ENCODE measurements around the gene PHC3.

DNA sequence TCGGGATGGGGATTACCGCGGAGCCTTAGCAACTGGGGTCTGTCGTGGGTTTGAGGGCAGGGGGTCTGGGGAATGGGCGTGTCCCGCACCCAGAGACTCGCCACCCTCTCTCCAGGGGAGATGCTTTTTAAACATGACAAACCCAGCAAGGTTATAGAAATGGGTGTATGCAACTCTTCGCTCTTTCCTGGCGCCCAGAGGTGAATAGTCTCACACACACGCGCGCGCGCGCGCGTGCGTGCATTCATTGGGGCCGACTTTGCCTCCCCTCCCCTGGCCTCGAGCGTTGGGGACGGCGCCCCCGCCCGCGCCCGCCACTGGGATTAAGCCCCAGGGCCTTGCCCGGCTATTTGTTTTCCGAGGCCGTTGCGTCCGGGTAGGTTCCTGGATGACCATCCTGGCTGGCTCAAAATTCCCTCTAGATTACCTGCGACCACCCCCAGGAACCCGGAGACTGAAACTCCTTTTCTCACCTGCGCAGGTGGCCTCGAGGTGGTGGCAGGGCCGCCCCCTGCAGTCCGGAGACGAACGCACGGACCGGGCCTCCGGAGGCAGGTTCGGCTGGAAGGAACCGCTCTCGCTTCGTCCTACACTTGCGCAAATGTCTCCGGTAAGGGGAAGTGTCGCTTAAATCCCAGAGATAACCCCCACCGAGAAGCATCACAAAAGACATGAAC lies 143.0 kb downstream of the PHC3 start:
- TF ChIP-seq EP300 (IDR thresholded peaks at IDR 0.05; ENCODE audit: borderline replicate concordance) (no peak), TCF12 (IDR thresholded peaks at IDR 0.05; ENCODE audit: low read depth) (no peak), YY1 (IDR thresholded peaks at IDR 0.05; ENCODE audit: low read depth) (no peak), TAF1 (IDR thresholded peaks at IDR 0.05; ENCODE audit: low read depth) (no peak), RAD21 (IDR thresholded peaks at IDR 0.05; ENCODE audit: low read depth) (no peak), CEBPB (IDR thresholded peaks at IDR 0.05) (no peak), ZBTB7A (IDR thresholded peaks at IDR 0.05; ENCODE audit: low read depth) (peak; percentile 34; the same call in 1 of the 2 replicates), FOXM1 (IDR thresholded peaks at IDR 0.05; ENCODE audit: borderline replicate concordance, low read depth) (no peak), EGR1 (IDR thresholded peaks at IDR 0.05) (no peak)
- TF ChIP-seq, protein P1, sequence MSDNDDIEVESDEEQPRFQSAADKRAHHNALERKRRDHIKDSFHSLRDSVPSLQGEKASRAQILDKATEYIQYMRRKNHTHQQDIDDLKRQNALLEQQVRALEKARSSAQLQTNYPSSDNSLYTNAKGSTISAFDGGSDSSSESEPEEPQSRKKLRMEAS (IDR thresholded peaks at IDR 0.05), result no peak
- TF ChIP-seq, protein P2, sequence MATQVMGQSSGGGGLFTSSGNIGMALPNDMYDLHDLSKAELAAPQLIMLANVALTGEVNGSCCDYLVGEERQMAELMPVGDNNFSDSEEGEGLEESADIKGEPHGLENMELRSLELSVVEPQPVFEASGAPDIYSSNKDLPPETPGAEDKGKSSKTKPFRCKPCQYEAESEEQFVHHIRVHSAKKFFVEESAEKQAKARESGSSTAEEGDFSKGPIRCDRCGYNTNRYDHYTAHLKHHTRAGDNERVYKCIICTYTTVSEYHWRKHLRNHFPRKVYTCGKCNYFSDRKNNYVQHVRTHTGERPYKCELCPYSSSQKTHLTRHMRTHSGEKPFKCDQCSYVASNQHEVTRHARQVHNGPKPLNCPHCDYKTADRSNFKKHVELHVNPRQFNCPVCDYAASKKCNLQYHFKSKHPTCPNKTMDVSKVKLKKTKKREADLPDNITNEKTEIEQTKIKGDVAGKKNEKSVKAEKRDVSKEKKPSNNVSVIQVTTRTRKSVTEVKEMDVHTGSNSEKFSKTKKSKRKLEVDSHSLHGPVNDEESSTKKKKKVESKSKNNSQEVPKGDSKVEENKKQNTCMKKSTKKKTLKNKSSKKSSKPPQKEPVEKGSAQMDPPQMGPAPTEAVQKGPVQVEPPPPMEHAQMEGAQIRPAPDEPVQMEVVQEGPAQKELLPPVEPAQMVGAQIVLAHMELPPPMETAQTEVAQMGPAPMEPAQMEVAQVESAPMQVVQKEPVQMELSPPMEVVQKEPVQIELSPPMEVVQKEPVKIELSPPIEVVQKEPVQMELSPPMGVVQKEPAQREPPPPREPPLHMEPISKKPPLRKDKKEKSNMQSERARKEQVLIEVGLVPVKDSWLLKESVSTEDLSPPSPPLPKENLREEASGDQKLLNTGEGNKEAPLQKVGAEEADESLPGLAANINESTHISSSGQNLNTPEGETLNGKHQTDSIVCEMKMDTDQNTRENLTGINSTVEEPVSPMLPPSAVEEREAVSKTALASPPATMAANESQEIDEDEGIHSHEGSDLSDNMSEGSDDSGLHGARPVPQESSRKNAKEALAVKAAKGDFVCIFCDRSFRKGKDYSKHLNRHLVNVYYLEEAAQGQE (IDR thresholded peaks at IDR 0.05; ENCODE audit: low read depth), result no peak
- TF ChIP-seq, protein P3, sequence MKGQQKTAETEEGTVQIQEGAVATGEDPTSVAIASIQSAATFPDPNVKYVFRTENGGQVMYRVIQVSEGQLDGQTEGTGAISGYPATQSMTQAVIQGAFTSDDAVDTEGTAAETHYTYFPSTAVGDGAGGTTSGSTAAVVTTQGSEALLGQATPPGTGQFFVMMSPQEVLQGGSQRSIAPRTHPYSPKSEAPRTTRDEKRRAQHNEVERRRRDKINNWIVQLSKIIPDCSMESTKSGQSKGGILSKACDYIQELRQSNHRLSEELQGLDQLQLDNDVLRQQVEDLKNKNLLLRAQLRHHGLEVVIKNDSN (IDR thresholded peaks at IDR 0.05), result no peak

Measured in Ishikawa (cell line).